Raji (cell line): ENCODE results near the gene JMJD6.

Source experiments
- POLR2A ChIP-seq: IDR thresholded peaks from 2 replicates; pipeline ENCODE4 v1.6.1; 2011; ENCODE audit warnings: low read depth, low read length, control low read depth; ENCODE audit not compliant: insufficient read depth

Gene JMJD6

GRCh38 chr17:76678330-76678729 is 48.1 kb downstream of the JMJD6 start:
- TF ChIP-seq POLR2A, result no peak

- TF ChIP-seq POLR2A, result no peak
Observed at GRCh38 chr17:76677406-76677805, 49.0 kb downstream of the JMJD6 start.

GRCh38 chr17:76676629-76677028 is 49.8 kb downstream of the JMJD6 start:
- no peak for TF ChIP-seq POLR2A

- TF ChIP-seq POLR2A, result no peak
Observed at GRCh38 chr17:76675648-76676047, 50.8 kb downstream of the JMJD6 start.

GRCh38 chr17:76674600-76674999 is 51.8 kb downstream of the JMJD6 start:
- TF ChIP-seq POLR2A, result no peak

- TF ChIP-seq POLR2A, result no peak
Observed at GRCh38 chr17:76673729-76674128, 52.7 kb downstream of the JMJD6 start.

- no peak for TF ChIP-seq POLR2A
Observed at GRCh38 chr17:76672892-76673291, 53.5 kb downstream of the JMJD6 start.

- TF ChIP-seq POLR2A, result no peak
Observed at GRCh38 chr17:76672270-76672851, 54.0 kb downstream of the JMJD6 start.

GRCh38 chr17:76671912-76672262 is 54.5 kb downstream of the JMJD6 start:
- peak; percentile 82 for TF ChIP-seq POLR2A

GRCh38 chr17:76671123-76671911 is 55.1 kb downstream of the JMJD6 start:
- TF ChIP-seq POLR2A, result peak; percentile 70

GRCh38 chr17:76670718-76671122 is 55.7 kb downstream of the JMJD6 start:
- TF ChIP-seq POLR2A, result no peak

- no peak for TF ChIP-seq POLR2A
Observed at GRCh38 chr17:76670020-76670717, 56.2 kb downstream of the JMJD6 start.
